ENCODE results near the gene MRPL39.

GRCh38 chr21:25586326-25586725 lies 21.0 kb downstream of the MRPL39 start:
- TF ChIP-seq CTCF (conservative IDR thresholded peaks at IDR 0.05; ENCODE audit: low read depth in 2 of 2) (no peak), ZNF331 (CRISPR knock-in tag; IDR thresholded peaks at IDR 0.05; ENCODE audit: low read depth) (no peak), EZH2phosphoT487 (IDR thresholded peaks at IDR 0.05; ENCODE audit: unreplicated experiment) (no peak), POLR2AphosphoS5 (IDR thresholded peaks at IDR 0.05; ENCODE audit: low read depth) (no peak), REST (IDR thresholded peaks at IDR 0.05; ENCODE audit: unreplicated experiment) (no peak), CREB1 (CRISPR knock-in tag; IDR thresholded peaks at IDR 0.05; ENCODE audit: low read depth) (no peak), JUNB (IDR thresholded peaks at IDR 0.05; ENCODE audit: unreplicated experiment) (no peak), EZH2 (IDR thresholded peaks at IDR 0.05; ENCODE audit: low read depth, unreplicated experiment) (no peak), STAT1 (IDR thresholded peaks at IDR 0.05; ENCODE audit: unreplicated experiment) (no peak), ETS1 (IDR thresholded peaks at IDR 0.05) (no peak), ZNF114 (CRISPR knock-in tag; IDR thresholded peaks at IDR 0.05) (no peak), ZNF462 (CRISPR knock-in tag; IDR thresholded peaks at IDR 0.05) (no peak)

Data from GM23338 (cell line).